GM18499 (cell line): ENCODE measurements around the gene KRTCAP2.
"Not testable (repeated sequence)": the region's sequence is repeated elsewhere in the genome, so short reads cannot be mapped to it uniquely, and the experiment has no call there.

ENCODE experiments used
- ATAC-seq: cut with Tn5 transposase; IDR thresholded peaks from one replicate; pipeline ENCODE4 v1.9.1; 2021; ENCODE audit warnings: moderate number of reproducible peaks; ENCODE audit not compliant: insufficient read depth, unreplicated experiment

The KRTCAP2 gene

GRCh38 chr1:155170806-155171205 lies 2.3 kb downstream of the KRTCAP2 start:
- no peak for ATAC-seq

DNA sequence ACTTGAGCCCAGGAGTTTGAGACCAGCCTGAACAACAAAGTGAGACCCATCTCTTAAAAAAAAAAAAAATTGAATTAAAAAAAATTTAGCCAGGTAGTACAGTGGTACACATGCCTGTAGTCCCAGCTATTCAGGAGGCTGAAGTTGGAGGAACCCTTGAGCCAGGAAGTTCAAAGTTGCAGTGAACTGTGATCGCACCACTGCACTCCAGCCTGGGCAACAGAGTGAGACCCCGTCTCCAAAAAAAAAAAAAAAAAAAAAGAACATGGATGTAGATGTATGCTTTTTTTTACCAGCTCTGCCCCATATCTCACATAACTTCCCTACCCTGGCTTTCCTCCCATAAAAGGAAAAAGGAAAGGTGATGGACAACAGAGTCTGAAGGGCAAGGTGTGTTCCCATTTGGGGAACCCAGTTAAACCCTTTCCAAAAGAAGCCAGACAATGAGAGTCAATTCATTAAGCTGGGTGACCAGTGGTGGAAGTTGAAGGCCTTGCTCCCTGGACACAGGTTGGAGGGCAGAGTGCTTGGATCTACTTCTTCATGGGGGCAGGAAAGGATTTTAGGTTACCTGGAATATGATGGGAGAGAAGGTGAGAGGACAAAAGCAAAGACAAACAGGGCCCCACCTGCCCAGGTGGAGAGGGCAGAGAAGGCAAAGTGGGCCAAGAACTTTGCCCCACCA lies 2.9 kb downstream of the KRTCAP2 start:
- ATAC-seq, result no peak

- ATAC-seq, result no peak
Measured at GRCh38 chr1:155169541-155169940, 3.6 kb downstream of the KRTCAP2 start.

DNA sequence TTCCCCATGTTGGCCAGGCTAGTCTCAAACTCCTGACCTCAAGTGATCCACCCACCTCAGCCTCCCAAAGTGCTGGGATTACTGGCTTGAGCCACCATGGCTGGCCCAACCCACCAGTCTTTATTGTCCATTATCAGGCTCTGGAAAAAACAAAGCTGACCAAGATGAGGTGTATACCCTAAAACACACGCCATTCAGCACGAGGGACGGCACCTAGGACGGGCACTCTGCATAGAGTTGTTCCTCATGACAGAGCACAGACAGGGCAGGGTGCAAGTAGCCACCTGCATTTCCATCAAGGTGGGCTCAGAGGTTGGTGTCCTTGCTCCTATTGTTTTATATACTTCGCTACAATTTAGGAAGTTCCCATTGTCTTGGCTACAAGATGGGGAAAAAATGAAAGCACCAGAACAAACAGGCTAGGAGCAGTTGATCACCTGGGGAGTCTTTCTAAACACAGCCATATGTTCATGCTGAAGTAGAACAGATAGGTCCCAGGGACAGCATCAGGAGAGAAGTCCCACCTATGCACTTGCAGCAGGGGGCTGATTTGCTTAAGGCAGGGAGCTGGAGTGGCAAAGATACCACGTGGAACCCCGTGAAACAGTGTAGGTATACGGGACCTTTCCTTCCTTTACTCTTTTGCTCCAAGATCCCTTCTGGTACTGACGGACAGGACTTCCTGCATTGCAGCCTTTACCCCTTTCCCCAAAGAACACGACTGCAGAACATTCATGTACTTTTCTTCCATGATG lies 4.5 kb downstream of the KRTCAP2 start:
- no peak for ATAC-seq

GRCh38 chr1:155168105-155168445 lies 5.0 kb downstream of the KRTCAP2 start:
- not testable (repeated sequence) for ATAC-seq

GRCh38 chr1:155167166-155168104 lies 5.7 kb downstream of the KRTCAP2 start:
- no peak for ATAC-seq

- ATAC-seq, result no peak
Measured at GRCh38 chr1:155166471-155167165, 6.5 kb downstream of the KRTCAP2 start.

DNA sequence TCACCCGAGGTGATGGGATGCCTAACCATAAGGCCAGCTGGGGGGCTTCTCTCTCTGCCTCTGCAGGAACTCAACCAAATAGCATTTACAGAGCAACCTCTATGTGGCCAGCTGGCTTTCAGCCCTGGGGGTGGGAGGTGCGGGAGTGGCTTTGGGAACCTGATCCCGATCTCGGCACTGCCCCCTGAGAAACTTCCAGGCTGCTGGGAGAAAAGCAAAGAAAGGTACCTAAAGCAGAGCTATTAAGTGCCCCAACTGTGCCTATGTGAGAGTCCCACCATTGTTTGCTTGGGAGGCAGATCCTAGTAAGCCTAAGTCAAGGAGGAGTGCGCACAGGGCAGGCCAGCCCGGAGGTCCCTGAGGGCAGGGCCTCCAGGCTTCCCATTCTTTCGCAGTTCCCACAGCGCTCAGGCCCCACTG lies 7.0 kb downstream of the KRTCAP2 start:
- no peak for ATAC-seq

DNA sequence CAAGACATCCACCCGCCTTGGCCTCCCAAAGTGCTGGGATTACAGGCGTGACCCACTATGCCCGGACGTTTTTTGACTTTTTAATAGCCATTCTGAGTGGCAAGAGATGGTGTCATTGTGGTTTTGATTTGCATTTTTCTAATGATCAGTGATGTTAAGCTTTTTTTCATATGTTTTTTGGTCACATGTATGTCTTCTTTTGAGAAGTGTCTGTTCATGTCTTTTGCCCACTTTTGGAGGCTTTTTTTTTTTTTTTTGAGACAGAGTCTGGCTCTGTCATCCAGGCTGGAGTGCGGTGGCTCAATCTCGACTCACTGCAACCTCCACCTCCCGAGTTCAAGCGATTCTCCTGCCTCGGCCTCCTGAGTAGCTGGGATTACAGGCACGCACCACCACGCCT lies 8.5 kb downstream of the KRTCAP2 start:
- not testable (repeated sequence) for ATAC-seq

DNA sequence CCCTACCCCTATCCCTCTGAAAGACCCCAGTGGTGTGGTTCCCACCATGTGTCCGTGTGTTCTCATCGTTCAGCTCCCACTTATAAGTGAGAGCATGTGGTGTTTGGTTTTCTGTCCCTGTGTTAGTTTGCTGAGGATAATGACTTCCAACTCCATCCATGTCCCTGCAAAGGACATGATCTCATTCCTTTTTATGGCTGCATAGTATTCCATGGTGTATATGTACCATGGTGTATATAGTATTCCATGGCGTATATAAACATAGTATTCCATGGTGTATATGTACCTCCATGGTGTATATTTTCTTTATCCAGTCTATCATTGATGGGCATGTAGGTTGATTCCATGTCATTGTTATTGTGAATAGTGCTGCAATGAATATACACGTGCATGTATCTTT lies 9.3 kb downstream of the KRTCAP2 start:
- not testable (repeated sequence) for ATAC-seq

DNA sequence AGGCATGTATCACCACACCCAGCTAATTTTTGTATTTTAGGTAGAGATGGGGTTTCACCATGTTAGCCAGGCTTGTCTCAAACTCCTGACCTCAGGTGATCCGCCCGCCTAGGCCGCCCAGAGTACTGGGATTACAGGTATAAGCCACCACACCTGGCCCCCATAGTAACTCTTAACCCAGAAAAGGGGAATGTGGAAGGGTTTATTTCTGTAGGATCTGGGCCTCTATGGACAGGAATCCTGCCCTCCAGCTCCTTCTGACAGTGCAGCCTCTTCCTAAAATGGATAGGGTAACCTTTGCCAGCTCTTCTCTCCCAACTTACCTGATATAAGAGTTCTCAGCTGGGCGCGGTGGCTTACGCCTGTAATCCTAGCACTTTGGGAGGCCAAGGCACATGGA lies 10.5 kb downstream of the KRTCAP2 start:
- ATAC-seq, result not testable (repeated sequence)

DNA sequence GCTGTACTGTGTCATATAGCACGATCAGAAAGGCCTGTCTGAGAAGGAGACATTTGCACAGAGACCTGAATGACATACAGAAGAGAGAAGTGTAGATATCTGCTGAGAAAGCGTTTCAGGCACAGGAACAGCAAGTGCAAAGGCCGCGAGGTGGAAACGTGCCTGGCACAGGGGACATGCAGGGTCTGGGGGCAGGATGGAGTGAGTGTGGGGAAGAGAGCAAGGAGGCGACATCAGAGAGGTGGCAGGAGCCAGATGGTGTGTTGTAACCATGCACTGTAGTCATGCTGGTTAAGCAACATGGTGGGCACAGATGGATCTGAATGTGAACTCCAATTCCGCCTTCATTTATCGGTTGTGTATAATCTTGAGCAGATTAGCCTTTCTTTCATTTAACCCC lies 13.0 kb downstream of the KRTCAP2 start:
- no peak for ATAC-seq

DNA sequence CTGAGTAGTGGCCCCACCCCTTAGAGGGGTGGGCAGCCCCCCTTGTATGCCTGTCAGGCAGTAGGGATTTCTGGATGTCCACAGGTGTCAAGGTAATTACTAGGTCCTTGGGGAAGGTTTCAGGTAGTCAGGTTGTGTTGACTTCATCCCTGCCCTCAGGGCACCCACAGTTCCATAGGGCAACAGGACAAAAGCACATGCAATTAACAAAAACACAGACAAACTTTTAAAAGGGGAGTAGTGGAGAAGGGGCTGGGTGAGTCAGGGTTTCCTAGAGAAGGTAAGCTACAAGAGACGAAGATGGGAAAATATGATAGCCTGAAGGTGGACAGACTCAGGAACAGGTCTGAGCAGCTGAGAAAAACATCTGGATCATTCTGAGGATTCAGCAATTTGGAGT lies 14.1 kb downstream of the KRTCAP2 start:
- ATAC-seq, result no peak

DNA sequence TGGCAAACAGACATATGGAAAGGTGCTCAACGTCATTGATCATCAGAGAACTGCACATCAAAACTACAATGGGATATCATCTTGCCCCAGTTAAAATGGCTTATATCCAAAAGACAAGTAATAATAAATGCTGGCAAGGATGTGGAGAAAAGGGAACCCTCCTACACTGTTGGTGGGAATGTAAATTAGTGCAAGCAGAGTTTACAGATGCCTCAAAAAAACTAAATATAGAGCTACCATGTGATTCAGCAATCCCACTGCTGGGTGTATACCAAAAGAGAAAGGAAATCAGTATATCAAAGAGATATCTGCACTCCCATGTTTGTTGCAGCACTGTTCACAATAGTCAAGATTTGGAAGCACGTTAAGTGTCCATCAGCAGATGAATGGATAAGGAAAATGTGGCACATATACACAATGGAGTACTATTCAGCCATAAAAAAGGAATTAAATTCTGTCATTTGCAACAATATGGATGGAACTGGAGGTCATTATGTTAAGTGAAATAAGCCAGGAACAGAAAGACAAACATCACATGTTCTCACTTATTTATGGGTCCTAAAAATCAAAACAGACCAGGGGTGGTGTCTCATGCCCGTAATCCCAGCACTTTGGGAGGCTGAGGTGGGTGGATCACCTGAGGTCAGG lies 17.0 kb downstream of the KRTCAP2 start:
- ATAC-seq, result not testable (repeated sequence)

DNA sequence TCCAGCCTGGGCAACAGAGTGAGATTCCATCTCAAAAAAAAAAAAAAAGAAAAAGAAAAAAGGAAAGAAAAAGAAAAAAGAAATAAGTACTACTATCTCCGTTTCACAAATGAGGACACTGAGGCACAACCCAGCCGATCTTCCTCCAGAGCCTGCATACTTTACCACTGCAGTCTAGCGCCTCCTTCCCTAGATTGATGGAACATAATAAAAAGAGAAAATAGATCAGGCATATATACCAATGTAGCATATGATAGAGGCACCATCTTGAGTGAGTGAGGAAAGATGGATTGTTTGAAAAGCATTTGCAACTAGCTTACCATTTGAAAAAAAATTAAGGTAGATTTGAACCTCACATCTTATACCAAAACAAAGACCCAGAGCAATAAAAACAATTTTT lies 27.6 kb downstream of the KRTCAP2 start:
- ATAC-seq, result no peak

GRCh38 chr1:155141749-155142148 lies 31.4 kb downstream of the KRTCAP2 start:
- ATAC-seq, result no peak

DNA sequence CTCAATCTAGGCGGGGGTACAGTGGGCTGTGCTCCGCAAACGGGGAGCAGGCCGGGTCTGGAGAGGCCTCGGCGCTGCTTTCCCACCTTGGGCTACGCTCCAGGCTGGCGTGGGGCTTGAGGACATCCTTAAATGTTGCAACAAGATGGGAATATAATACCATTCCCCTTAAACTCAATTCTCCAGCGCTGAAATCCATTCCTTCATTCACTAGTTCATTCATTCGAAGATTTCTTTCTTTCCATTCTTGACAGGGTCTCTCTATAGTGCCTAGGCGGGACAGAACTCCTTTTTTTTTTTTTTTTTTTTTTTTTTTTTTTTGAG lies 32.5 kb downstream of the KRTCAP2 start:
- ATAC-seq, result no peak

- no peak for ATAC-seq
Measured at GRCh38 chr1:155139895-155140629, 33.0 kb downstream of the KRTCAP2 start, which contains the start of gene DPM3. Gene DPM3 (minus strand): TSS chr1:155140531. CDS start chr1:155140240, 291 bp downstream.
